OCI-LY1 (cell line): Measurements from ENCODE around the gene NOP53.

ENCODE experiments used
- CTCF ChIP-seq: fragments of 200-600 bp; sonication (generic), shearing (Covaris generic); IDR thresholded peaks from 2 replicates; pipeline ENCODE4 v1.5.1; 2017; ENCODE audit warnings: mild to moderate bottlenecking, antibody characterized with exemption, low read length, moderate library complexity, mixed read lengths
- EZH2 ChIP-seq: fragments of 200-600 bp; sonication (generic), shearing (Covaris generic); IDR thresholded peaks from 2 replicates; pipeline ENCODE4 v1.8.0; 2017; ENCODE audit warnings: borderline replicate concordance, mixed run types, mild to moderate bottlenecking, antibody characterized with exemption, low read length, moderate library complexity, mixed read lengths

- TF ChIP-seq CTCF (no peak), EZH2 (no peak)
Measured at GRCh38 chr19:47703301-47703700, 42.0 kb upstream of the NOP53 start.
